Nucleus accumbens (tissue), 56 donors: ENCODE results near the gene EBPL.
A peak's percentile ranks its signal among the peaks of the same experiment; 100 is the strongest.
"Not testable (repeated sequence)": the region's sequence is repeated elsewhere in the genome, so short reads cannot be mapped to it uniquely, and the experiment has no call there.

Experiments
- DNase-seq, 56 donors: peaks; one replicate each; lab custom pipeline; 2025; lab: John Stamatoyannopoulos, UW

EBPL gene

DNA sequence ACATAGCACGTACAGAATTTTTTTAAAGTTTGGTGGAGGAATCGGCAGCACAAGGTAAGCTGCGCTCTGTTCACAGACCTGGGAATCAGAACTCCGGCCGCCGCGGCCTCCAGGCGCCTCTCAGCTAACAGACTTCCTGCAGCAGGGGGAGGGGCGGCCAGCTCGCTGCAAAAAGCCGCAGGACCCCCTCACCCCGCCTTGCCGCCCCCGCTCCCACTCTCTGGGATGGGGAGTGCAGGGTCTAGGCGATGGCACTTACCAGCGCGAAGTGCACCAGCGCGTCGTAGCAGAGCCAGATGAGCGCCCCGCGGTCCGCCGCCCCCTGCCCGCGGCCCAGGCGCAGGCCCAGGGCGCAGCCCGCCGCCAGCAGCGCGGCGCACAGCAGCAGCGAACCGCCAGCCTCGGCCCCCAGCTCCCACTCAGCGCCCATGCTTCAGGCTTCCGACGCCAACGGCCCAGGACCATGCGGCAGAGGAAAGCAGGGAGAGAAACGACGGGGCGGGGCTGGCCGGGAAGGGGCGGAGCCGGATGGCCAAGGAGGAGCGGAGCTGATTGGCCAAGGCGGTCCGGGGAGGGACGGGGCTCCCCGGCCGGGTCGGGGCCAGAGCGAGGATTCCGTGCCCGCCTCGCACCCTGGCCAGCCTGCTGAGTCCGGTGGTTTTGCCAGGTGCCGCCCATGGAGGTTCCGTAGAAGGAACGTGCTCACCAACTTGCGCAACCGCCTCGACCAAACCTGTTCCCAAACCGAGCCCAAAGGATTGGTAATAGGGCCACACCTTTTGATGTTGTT lies at the start of gene EBPL:
EBPL (minus strand) TSS at position 492 of the 790 bp plus-strand sequence; CDS start at position 430, 62 bp downstream.
- peak in 55 of 56 donors; percentile 19 to 88 (median 68) for DNase-seq

DNA sequence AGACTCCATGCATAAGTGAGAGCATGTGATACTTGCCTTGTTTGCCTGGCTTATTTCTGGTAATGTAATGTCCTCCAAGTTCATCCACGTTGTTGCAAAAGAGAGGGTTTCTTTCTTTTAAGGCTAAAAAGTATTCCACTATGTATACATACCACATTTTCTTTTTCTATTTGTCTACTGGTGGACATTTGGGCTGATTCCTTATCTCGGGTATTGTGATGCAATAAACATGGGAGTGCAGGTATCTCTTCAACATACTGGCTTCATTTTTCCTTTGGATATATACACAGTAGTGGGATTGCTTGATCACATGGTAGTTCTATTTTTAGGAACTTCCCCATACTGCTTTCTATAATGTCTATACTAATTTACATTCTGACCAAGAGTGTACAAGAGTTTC lies 49.6 kb upstream of the EBPL start:
- DNase-seq, result no peak

GRCh38 chr13:49739498-49740187 lies 48.4 kb upstream of the EBPL start:
- DNase-seq, result no peak

GRCh38 chr13:49733181-49733951 lies 42.1 kb upstream of the EBPL start:
- DNase-seq, result no peak

- no peak for DNase-seq
Measured at GRCh38 chr13:49731766-49732165, 40.5 kb upstream of the EBPL start.

DNA sequence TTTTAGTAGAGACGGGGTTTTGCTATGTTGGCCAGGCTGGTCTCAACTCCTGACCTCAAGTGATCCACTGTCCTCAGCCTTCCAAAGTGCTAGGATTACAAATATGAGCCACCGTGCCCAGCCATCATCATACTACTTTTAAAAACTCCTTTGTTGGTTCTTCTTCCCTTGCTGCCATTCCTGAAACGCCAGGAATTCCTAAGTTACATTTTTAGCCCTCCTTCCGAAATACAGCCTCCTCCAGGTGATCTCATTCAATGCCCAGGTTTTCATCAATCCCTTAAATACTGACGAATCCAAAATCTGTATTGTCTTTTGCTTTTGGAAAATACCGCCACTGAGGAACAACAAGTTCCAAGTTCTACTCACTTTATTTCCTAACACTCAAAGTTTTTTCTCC lies 25.3 kb upstream of the EBPL start:
- DNase-seq, result no peak

DNA sequence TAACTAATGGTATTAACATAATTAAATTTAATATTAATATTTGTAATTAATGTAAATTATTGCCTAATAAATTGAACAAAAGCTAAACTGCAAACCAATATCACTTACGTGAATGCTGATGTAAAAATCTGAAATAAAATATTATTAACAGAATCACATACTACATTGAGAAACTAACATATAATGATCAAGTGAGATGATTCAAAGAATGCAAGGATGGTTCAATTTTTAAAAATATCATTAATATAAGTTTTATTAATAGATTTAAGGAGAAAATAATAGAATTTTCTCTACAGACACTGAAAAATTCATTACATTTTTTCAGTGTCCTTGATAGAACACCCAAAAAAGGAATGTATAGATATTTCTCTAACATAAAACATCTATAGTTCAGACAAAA lies 23.5 kb upstream of the EBPL start:
- DNase-seq, result no peak

DNA sequence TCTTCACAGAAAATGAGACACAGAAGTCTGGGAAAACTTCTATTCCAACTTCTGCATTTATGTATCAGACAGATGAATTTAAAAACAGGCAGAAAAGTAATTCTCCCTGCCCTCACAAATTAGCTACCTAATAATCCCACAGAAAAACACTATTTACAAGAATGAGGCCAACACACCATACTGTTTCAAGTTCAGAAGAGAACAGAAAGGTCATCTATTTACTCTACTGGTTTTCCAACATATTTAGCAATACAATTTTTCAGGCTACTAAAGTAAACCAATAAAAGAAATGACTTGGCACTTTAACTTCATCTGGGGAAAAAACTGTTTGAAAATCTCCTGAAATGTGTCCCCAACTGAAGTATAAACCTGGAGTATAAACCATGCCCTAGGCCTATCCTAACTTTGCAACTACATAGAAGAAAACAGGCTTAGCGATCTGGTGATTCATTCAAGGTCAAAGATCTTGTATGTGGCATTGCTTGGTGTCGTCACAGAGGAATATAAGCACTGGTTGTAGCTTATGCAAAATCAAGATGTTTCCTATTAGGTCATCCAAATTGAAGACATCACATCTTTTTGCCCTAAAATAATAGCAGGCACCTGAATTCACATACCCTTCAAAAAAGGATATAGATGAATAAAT lies 20.1 kb upstream of the EBPL start:
- DNase-seq, result no peak

DNA sequence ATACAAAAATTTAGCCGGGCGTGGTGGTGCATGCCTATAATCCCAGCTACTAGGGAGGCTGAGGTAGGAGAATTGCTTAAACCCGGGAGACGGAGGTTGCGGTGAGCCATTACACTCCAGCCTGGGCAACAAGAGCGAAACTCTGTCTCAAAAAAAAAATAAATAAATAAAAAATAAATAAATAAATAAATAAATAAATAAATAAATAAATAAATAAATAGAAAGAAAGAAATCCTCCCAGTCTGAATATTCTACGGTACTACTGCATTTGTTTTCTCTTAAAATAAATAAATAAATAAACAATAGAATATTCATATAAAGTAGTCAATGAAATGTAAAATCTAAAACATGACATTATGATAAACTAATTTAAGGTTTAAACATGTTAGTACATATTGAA lies 13.0 kb upstream of the EBPL start:
- DNase-seq, result not testable (repeated sequence)

DNA sequence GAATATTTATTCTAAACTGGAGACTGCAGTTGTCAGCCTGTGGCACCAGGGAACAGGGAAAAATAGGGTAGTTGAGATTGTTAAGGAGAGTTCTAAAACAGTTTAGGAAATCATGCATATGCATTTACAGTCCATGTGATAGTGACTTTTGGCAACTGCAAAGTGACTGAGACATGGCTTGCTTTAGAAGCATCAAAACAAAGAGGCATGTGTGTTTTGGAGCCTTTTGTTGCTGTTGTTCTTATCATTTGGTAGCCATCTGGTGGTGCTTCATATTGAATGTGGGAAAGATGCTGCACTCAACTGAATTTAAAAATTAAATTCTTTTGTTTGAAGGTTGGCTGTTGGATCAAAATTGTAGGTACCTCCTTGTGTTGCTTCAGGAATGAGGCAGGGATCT lies 10.2 kb upstream of the EBPL start:
- no peak for DNase-seq

- no peak for DNase-seq
Measured at GRCh38 chr13:49697468-49697867, 6.2 kb upstream of the EBPL start.

GRCh38 chr13:49694446-49694845 lies 3.2 kb upstream of the EBPL start:
- no peak for DNase-seq

GRCh38 chr13:49693877-49694276 lies 2.6 kb upstream of the EBPL start:
- no peak for DNase-seq

GRCh38 chr13:49693191-49693733 lies 2.0 kb upstream of the EBPL start:
- no peak for DNase-seq

GRCh38 chr13:49690133-49690994 lies 922 bp downstream of the EBPL start:
- no peak for DNase-seq

DNA sequence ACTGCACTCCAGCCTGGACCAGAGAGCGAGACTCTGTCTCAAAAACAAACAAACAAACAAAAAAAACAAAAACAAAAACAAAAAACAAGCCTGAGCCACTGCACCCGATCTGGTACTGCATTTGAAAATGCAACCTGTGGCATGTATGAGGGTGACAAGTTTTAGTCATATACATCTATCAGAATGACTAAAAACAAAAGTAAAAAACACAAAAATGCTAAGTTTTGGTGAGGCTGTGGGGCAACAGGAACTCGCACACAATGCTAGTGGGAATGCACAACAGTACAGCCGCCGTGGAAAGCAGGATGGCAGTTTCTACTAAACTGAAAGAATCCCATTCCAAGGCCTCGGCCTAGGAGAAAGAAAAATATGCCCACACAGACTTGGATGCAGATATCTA lies 7.8 kb downstream of the EBPL start:
- DNase-seq, result no peak

GRCh38 chr13:49681842-49682435 lies 9.3 kb downstream of the EBPL start:
- no peak for DNase-seq

- no peak for DNase-seq
Measured at GRCh38 chr13:49679246-49679645, 12.0 kb downstream of the EBPL start.
